ENCODE results near the gene RRP12. TPM values are rescaled to one million over a fixed set of nuclear protein-coding genes. Genes with fewer than 3 reads are reported as not detected.

The RRP12 gene
- total RNA-seq, 6 experiments from 2014 or later = 6.7 to 23.2 (median 10.2) TPM

GRCh38 chr10:97390091-97390490 is 11.0 kb downstream of the RRP12 start:
- TF ChIP-seq CTCF (IDR thresholded peaks at IDR 0.05) (no peak), POLR2A (IDR thresholded peaks at IDR 0.05) (no peak)
- Histone ChIP-seq H3K9me3 (no peaks in the 10 kb centered on the region), H3K4me3 (no peak overlapping the region), H3K4me1 (no peaks in the 10 kb centered on the region), H3K27me3 (no peaks in the 10 kb centered on the region), H3K27ac (no peak overlapping the region), H3K36me3 (peaks cover 0 to 40% (median 4%) of the 10 kb centered on the region in 4 donors)
- no CpG with 5 or more reads among the region's 5 CpGs for WGBS (ENCODE audit: insufficient coverage, low coverage, low lambda C conversion rate, missing lambda C conversion rate)
- ATAC-seq (peak; percentile 26 to 53 (median 42)), DNase-seq (no peak)
- intact Hi-C loops (cut with DNase I) = no loop called here

GRCh38 chr10:97388152-97388551 is 13.0 kb downstream of the RRP12 start:
- no peak overlapping the region for H3K27ac ChIP-seq
- DNase-seq (no peak), ATAC-seq (peak; percentile 38 to 49 (median 44))
- H3K27me3 ChIP-seq = no peaks in the 10 kb centered on the region
- intact Hi-C loops (cut with DNase I) = no loop called here
- TF ChIP-seq CTCF (IDR thresholded peaks at IDR 0.05) (no peak), POLR2A (IDR thresholded peaks at IDR 0.05) (no peak)
- H3K36me3 ChIP-seq = peaks cover 0 to 25% (median under 1%) of the 10 kb centered on the region in 4 donors
- no CpG with 5 or more reads among the region's 5 CpGs for WGBS (ENCODE audit: insufficient coverage, low coverage, low lambda C conversion rate, missing lambda C conversion rate)
- no peak overlapping the region for H3K4me3 ChIP-seq
- no peaks in the 10 kb centered on the region for H3K4me1 ChIP-seq
- no peaks in the 10 kb centered on the region for H3K9me3 ChIP-seq

GRCh38 chr10:97385565-97385964 is 15.6 kb downstream of the RRP12 start:
- no peak for TF ChIP-seq CTCF (IDR thresholded peaks at IDR 0.05)
- TF ChIP-seq POLR2A (IDR thresholded peaks at IDR 0.05) = no peak
- WGBS (ENCODE audit: insufficient coverage, low coverage, low lambda C conversion rate, missing lambda C conversion rate) = 75% methylated on average over 5 of the region's 7 CpGs
- no peaks in the 10 kb centered on the region for H3K9me3 ChIP-seq
- H3K4me3 ChIP-seq = no peak overlapping the region
- no peaks in the 10 kb centered on the region for H3K27me3 ChIP-seq
- intact Hi-C loops (cut with DNase I) = no loop called here
- no peak overlapping the region for H3K27ac ChIP-seq
- H3K4me1 ChIP-seq = no peaks in the 10 kb centered on the region
- peaks cover 0 to 16% (median under 1%) of the 10 kb centered on the region in 4 donors for H3K36me3 ChIP-seq
- no peak for DNase-seq
- ATAC-seq = no peak

- TF ChIP-seq CTCF (IDR thresholded peaks at IDR 0.05) (no peak), POLR2A (IDR thresholded peaks at IDR 0.05) (no peak)
- H3K27me3 ChIP-seq = no peaks in the 10 kb centered on the region
- no peak overlapping the region for H3K27ac ChIP-seq
- no peak for ATAC-seq
- no peak for DNase-seq
- H3K4me3 ChIP-seq = no peak overlapping the region
- H3K9me3 ChIP-seq = no peaks in the 10 kb centered on the region
- 33% methylated on average over 1 of the region's 6 CpGs for WGBS (ENCODE audit: insufficient coverage, low coverage, low lambda C conversion rate, missing lambda C conversion rate)
- H3K4me1 ChIP-seq = no peaks in the 10 kb centered on the region
- intact Hi-C loops (cut with DNase I) = no loop called here
- H3K36me3 ChIP-seq = peaks cover 0 to 8% (median 0%) of the 10 kb centered on the region in 4 donors
Measured at GRCh38 chr10:97384641-97385040, 16.5 kb downstream of the RRP12 start.

GRCh38 chr10:97384156-97384555 is 17.0 kb downstream of the RRP12 start:
- ATAC-seq (no peak), DNase-seq (no peak)
- H3K4me3 ChIP-seq = no peak overlapping the region
- H3K27ac ChIP-seq = no peak overlapping the region
- TF ChIP-seq POLR2A (IDR thresholded peaks at IDR 0.05) (no peak), CTCF (IDR thresholded peaks at IDR 0.05) (no peak)
- H3K4me1 ChIP-seq = no peaks in the 10 kb centered on the region
- no peaks in the 10 kb centered on the region for H3K9me3 ChIP-seq
- H3K36me3 ChIP-seq = peaks cover 0 to 5% (median 0%) of the 10 kb centered on the region in 4 donors
- no peaks in the 10 kb centered on the region for H3K27me3 ChIP-seq
- WGBS (ENCODE audit: insufficient coverage, low coverage, low lambda C conversion rate, missing lambda C conversion rate) = no CpG with 5 or more reads among the region's 5 CpGs
- intact Hi-C loops (cut with DNase I) = no loop called here
